HG03159 (cell line): ENCODE data around the gene NUP42.
"Not testable (repeated sequence)": the region's sequence is repeated elsewhere in the genome, so short reads cannot be mapped to it uniquely, and the experiment has no call there.

Experiments used
- ATAC-seq: cut with Tn5 transposase; IDR thresholded peaks from one replicate; pipeline ENCODE4 v1.9.1; 2021; ENCODE audit warnings: mild to moderate bottlenecking, moderate library complexity; ENCODE audit not compliant: unreplicated experiment

The NUP42 gene

GRCh38 chr7:23200331-23200730 is 18.5 kb downstream of the NUP42 start:
- ATAC-seq: no peak

- ATAC-seq: no peak
Observed at GRCh38 chr7:23204241-23204640, 22.4 kb downstream of the NUP42 start.

GRCh38 chr7:23205577-23205908 is 23.7 kb downstream of the NUP42 start:
- no peak for ATAC-seq

GRCh38 chr7:23205909-23206767 is 24.3 kb downstream of the NUP42 start:
- no peak for ATAC-seq

GRCh38 chr7:23207021-23207420 is 25.2 kb downstream of the NUP42 start:
- ATAC-seq: no peak

DNA sequence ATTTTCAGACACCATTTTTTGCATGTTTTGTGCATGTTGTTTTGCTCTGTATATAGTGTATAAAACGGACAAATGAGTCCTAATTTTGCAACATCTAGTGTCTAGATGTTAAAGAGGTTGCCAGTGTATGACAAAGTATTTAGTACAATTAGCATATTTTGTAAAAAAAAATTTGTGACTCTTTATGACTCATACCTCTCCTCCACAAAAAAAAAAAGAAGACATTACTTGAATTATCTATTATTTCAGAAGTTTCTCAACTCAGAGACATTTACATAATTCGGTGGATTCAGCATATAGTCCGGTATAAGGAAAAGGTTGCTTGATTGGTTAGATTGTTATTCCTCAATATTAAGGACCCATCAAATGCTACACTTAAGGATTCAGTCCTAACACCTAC is 26.0 kb downstream of the NUP42 start:
- ATAC-seq: no peak

DNA sequence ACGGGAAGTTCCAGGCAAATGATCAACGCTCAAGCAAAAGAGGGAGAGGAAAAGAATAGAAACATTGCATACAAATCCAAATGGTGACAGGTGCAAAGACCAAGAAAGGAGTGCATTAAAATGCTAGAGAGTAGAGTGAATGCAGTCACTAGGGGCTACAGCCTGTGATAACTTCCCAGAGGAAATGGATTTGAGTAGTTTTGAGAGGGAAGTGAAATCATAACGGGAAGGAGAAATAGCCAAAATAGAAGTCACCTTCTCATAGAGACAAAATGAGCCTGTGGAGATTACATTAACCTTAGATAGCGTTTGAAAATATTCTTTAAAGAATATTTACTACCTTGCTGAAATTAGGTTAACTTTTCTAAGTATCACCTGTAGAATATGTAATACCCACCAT is 26.5 kb downstream of the NUP42 start:
- no peak for ATAC-seq

DNA sequence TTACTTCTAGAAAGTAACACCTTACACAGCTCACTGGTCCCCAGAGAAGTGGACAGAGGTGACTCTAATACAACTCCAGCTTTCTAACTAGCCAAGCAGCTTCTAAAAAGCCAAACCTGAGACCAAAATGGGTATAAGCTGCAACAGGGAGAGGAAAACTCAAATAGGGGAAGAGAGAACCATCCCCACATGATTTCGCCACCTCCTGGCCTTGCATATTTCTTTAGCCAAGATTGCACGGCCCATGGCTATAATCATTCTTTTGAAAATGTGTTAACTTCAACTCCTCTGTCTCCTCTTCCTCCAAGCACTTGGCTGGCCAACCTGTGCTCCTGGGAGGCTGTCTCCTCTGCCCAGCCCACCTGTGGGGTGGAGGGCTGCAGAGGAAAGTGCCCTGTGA is 28.7 kb downstream of the NUP42 start:
- no peak for ATAC-seq

DNA sequence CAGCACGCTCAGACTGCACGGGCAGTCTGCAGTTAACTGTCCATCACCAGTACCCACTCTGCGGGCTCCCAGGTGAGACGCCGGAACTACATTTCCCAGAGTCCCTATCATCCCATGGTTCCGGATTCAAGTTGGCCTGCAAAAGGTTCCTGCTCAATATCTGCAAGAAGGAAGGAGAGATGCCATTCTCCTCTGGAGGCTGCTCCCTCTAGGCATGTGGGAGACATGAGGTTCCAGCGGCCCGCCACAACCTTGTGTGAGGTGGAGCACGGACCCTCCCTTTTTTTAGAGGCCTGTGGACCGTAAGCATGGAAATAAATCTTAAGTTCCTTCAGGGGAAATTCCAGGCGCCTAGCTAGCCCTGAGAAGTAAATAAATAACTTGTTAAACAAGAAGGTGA is 29.7 kb downstream of the NUP42 start:
- no peak for ATAC-seq

DNA sequence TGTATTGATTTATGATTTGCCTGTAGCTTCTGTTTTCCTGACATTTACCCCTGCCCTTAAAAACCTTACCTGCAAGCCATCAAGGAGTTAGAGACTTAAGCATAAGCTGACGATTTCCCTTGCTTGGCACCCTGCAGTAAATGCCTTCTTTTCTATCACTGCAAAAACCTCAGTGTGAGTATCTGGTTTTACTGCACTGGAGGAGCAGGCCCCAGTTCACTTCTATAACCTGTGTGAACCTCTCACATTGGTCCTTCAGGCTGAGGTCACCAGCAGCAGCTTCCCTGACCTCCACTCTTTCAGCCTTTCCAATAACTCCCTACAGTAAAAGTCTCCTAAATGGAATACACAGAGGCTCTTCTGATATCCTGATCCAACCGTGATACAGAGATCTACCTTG is 30.5 kb downstream of the NUP42 start:
- ATAC-seq: no peak

GRCh38 chr7:23212841-23213240 is 31.0 kb downstream of the NUP42 start:
- ATAC-seq: no peak

GRCh38 chr7:23213755-23214154 is 31.9 kb downstream of the NUP42 start:
- no peak for ATAC-seq

- no peak for ATAC-seq
Observed at GRCh38 chr7:23214423-23214822, 32.6 kb downstream of the NUP42 start.

- ATAC-seq: no peak
Observed at GRCh38 chr7:23214938-23215337, 33.1 kb downstream of the NUP42 start.

GRCh38 chr7:23216021-23216420 is 34.2 kb downstream of the NUP42 start:
- ATAC-seq: no peak

DNA sequence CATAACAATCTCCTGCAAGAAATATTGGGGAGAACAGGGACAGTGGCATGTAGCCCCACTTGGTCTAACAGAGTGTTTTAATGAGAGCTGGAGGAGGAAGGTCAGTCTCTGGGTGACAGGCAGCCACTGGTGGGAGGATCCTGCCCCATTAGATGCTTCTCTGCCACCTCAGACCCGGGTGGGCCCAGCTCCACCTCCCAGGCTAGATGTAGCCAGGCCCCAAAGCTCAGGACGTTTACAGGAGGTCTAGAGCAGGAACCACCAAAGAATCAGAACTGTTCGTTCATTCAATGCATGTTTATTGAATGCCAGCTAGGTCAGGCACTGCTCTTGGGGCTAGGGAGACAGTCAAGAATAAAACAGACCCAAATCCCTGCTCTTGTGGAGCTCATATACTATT is 36.3 kb downstream of the NUP42 start:
- no peak for ATAC-seq

DNA sequence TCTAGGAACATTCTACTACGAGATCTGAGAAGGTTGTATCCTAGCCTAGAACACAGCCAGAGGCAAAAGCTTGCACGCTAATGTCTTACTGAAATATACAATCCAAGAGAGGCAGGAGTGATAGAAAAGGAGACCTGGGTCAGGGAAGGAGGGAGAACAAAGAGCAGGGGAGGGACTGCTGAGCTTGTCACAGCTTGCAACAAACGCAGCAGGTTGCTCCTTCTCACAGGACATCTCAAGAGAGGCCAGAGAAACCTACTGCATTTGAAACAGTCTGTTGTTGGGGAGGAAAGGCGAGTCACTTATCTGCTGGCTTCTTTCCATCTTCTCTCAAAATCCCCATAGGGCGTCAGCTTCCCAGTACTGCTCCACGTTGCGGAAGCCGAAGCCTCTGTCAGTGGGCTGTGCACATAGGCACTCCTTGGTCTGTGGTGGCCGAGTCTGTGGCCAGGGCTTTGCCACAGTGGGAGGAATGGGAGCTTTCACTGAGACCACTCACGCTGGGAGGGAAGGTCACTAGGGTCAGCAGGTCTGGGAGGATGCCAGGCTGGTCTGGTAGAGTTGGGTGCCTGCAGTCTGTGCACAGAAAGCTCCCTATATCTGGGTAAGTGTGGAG is 39.0 kb downstream of the NUP42 start:
- no peak for ATAC-seq

DNA sequence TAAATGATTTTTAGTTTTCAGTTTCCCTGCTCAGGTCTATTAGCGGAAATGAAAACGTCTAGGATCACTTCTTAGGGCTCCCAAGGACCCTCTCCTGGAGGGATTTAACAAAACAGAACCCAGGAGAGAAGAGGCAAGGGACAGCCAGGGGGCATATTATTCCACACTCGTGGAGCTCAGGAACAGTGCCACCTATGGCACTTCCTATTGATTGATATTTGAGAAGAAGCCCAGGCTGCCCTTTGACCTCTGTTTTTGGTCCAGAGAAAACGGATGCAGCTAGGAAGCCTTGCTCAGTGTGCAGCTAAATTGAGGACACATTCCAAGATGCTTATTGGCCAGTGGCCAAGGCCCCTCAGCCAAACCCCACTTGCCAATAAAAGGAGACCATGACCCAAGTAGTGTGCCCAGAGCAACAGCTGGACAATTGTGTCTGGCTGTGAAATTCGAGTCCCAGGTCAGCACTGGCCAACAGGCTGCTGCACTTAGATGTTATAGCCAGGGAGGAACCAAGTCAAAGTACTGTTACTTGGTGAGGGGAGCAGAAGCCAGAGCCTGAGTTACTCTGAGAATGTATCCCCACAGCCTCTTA is 40.7 kb downstream of the NUP42 start:
- no peak for ATAC-seq

GRCh38 chr7:23224364-23224763 is 42.5 kb downstream of the NUP42 start:
- not testable (repeated sequence) for ATAC-seq

- no peak for ATAC-seq
Observed at GRCh38 chr7:23226844-23227450, 45.1 kb downstream of the NUP42 start.

DNA sequence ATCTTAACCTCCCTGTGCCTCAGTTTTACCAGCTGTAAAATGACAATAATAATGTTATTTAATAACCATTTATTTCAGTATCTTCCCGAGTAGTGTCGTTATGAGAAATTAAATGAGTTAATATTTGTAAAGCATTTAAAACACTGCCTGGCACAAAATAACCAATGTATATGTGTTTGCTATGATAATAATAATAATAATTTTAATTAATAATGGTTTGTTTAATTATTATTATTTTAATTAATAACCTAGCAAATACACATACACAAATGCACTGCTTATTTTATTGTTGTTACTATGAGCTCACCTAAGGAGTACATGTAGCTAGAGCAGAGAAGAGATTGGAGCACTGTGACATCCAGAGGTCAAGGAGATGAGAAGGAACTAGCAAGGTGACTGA is 46.6 kb downstream of the NUP42 start:
- no peak for ATAC-seq

- ATAC-seq: no peak
Observed at GRCh38 chr7:23230641-23231101, 48.8 kb downstream of the NUP42 start.
